ENCODE measurements around the gene TUBB.
"Not testable (repeated sequence)": the region's sequence is repeated elsewhere in the genome, so short reads cannot be mapped to it uniquely, and the experiment has no call there.

TUBB gene

DNA sequence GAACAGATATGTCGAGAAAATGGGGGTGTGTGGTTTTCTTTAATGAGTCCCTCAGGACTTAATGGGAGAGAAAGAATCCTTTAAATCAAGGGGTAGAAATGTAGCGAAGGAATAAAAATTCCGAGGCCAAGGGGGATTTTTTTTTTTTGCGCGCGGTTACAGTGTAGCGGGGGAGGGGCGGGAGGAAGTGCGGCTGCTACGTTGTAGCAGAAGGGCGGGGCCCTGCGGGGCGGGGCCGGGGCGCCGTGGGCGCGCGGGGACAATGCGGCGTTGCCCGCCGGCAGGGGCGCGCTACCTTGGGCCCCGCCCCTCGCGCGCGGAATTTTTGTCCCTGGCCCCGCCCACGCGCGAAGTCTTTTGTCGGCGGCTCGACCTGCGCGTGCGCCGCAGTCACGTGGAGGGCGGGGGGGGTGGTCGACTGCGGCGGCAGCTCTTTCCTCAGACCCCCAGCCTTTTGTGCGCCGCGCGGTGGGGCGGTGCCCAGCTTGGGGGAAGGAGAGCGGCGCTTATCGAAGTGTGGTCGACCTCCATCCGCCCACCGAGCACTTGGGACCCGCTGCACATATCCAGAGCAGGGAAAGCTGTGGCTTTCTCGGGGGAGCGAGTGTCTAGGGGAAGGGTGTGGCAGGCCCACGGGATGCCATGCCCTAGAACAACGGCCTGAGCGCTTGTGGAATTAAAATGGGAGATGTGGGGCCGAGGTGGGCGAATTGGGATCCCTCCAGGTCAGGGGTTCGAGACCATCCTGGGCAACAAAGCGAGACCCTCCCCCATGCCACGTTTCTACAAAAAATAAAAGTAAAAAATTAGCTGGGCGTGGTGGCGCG is 1.3 kb downstream of the TUBB start:
- peaks cover 13 to 28% of the 10 kb centered on the region in 2 donors for H3K4me1 ChIP-seq (ENCODE audit: control insufficient read depth in 2 of 2, insufficient read depth in 1 of 2, low read depth in 1 of 2, low read length in 2 of 2)
- no peak overlapping the region for H2AFZ ChIP-seq (ENCODE audit: low read length)
- peaks cover 8% of the 10 kb centered on the region for H3K79me1 ChIP-seq (ENCODE audit: low read depth, low read length)
- H2BK120ac ChIP-seq (ENCODE audit: low read depth, low read length): no peak overlapping the region
- H2BK5ac ChIP-seq (ENCODE audit: low read length): peak overlapping the region; percentile 89
- peak overlapping the region; percentile 50 for H3K14ac ChIP-seq (ENCODE audit: low read length)
- peak overlapping the region; percentile 89 for H3K27ac ChIP-seq (replicated peaks; ENCODE audit: low read length)
- H3K36me3 ChIP-seq (replicated peaks in 1 of 2; ENCODE audit: control insufficient read depth in 2 of 2, insufficient read depth in 2 of 2, low read length in 2 of 2): peaks cover 40 to 48% of the 10 kb centered on the region in 2 donors
- no peak overlapping the region for H2AK5ac ChIP-seq (ENCODE audit: low read depth, low read length)
- DNase-seq (ENCODE audit: low spot score): peak; percentile 95
- H4K8ac ChIP-seq (ENCODE audit: low read depth, low read length): peak overlapping the region; percentile 26
- H2BK15ac ChIP-seq (ENCODE audit: low read length): peak overlapping the region; percentile 73
- H3K23ac ChIP-seq (ENCODE audit: low read depth, low read length, poor library complexity): peak overlapping the region; percentile 87
- peak overlapping the region; percentile 90 for H3K18ac ChIP-seq (ENCODE audit: low read length)
- H4K91ac ChIP-seq (ENCODE audit: low read depth, low read length, poor library complexity): no peak overlapping the region
- H3K4me3 ChIP-seq (ENCODE audit: low read length in 2 of 2): peak overlapping the region; percentile 89 to 98
- no CpG with 5 or more reads among the region's 71 CpGs for WGBS, 2 donors (ENCODE audit: extremely low coverage in 2 of 2, insufficient read length in 2 of 2, insufficient replicate concordance in 1 of 2)
- no peak overlapping the region for H3K4ac ChIP-seq (ENCODE audit: low read length)
- no peaks in the 10 kb centered on the region for H3K27me3 ChIP-seq (ENCODE audit: control insufficient read depth in 3 of 3, insufficient read depth in 3 of 3, low read depth in 1 of 3, low read length in 3 of 3)
- no peaks in the 10 kb centered on the region for H3K9me3 ChIP-seq (replicated peaks in 1 of 2; ENCODE audit: control insufficient read depth in 2 of 2, insufficient read depth in 1 of 2, low read depth in 1 of 2, low read length in 2 of 2)
- H2BK12ac ChIP-seq (ENCODE audit: low read length): no peak overlapping the region
- peak overlapping the region; percentile 69 for H3K4me2 ChIP-seq (ENCODE audit: insufficient read depth, low read length, poor library complexity, severe bottlenecking)
- peak overlapping the region; percentile 88 for H3K9ac ChIP-seq (ENCODE audit: low read depth, low read length, poor library complexity)

DNA sequence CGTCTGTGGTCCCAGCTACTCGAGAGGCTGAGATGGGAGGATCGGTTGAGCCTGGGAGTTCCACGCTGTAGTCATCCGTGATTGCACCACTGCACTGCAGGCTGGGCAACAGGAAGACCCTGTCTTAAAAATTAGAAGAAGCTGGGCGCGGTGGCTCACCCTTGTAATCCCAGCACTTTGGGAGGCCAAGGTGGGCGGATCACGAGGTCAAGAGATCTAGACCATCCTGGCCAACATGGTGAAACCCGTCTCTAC is 1.8 kb downstream of the TUBB start:
- peak overlapping the region; percentile 89 for H2BK5ac ChIP-seq (ENCODE audit: low read length)
- peak overlapping the region; percentile 90 for H3K18ac ChIP-seq (ENCODE audit: low read length)
- H2AFZ ChIP-seq (ENCODE audit: low read length); H3K79me1 ChIP-seq (ENCODE audit: low read depth, low read length); H3K9me3 ChIP-seq (replicated peaks in 1 of 2; ENCODE audit: control insufficient read depth in 2 of 2, insufficient read depth in 1 of 2, low read depth in 1 of 2, low read length in 2 of 2); H4K91ac ChIP-seq (ENCODE audit: low read depth, low read length, poor library complexity); DNase-seq (ENCODE audit: low spot score); H2BK15ac ChIP-seq (ENCODE audit: low read length); H2BK120ac ChIP-seq (ENCODE audit: low read depth, low read length); H2BK12ac ChIP-seq (ENCODE audit: low read length); H3K4ac ChIP-seq (ENCODE audit: low read length); H4K8ac ChIP-seq (ENCODE audit: low read depth, low read length); H3K27me3 ChIP-seq (ENCODE audit: control insufficient read depth in 3 of 3, insufficient read depth in 3 of 3, low read depth in 1 of 3, low read length in 3 of 3); H2AK5ac ChIP-seq (ENCODE audit: low read depth, low read length): not testable (repeated sequence)
- H3K9ac ChIP-seq (ENCODE audit: low read depth, low read length, poor library complexity): peak overlapping the region; percentile 88
- peak overlapping the region; percentile 69 for H3K4me2 ChIP-seq (ENCODE audit: insufficient read depth, low read length, poor library complexity, severe bottlenecking)
- peaks cover 40 to 53% of the 10 kb centered on the region in 2 donors for H3K36me3 ChIP-seq (replicated peaks in 1 of 2; ENCODE audit: control insufficient read depth in 2 of 2, insufficient read depth in 2 of 2, low read length in 2 of 2)
- peaks cover 11 to 24% of the 10 kb centered on the region in 2 donors for H3K4me1 ChIP-seq (ENCODE audit: control insufficient read depth in 2 of 2, insufficient read depth in 1 of 2, low read depth in 1 of 2, low read length in 2 of 2)
- WGBS, 2 donors (ENCODE audit: extremely low coverage in 2 of 2, insufficient read length in 2 of 2, insufficient replicate concordance in 1 of 2): no CpG with 5 or more reads among the region's 10 CpGs
- peak overlapping the region; percentile 50 for H3K14ac ChIP-seq (ENCODE audit: low read length)
- H3K27ac ChIP-seq (replicated peaks; ENCODE audit: low read length): peak overlapping the region; percentile 77
- H3K23ac ChIP-seq (ENCODE audit: low read depth, low read length, poor library complexity): peak overlapping the region; percentile 87
- H3K4me3 ChIP-seq (ENCODE audit: low read length in 2 of 2): peak overlapping the region; percentile 88 to 98

DNA sequence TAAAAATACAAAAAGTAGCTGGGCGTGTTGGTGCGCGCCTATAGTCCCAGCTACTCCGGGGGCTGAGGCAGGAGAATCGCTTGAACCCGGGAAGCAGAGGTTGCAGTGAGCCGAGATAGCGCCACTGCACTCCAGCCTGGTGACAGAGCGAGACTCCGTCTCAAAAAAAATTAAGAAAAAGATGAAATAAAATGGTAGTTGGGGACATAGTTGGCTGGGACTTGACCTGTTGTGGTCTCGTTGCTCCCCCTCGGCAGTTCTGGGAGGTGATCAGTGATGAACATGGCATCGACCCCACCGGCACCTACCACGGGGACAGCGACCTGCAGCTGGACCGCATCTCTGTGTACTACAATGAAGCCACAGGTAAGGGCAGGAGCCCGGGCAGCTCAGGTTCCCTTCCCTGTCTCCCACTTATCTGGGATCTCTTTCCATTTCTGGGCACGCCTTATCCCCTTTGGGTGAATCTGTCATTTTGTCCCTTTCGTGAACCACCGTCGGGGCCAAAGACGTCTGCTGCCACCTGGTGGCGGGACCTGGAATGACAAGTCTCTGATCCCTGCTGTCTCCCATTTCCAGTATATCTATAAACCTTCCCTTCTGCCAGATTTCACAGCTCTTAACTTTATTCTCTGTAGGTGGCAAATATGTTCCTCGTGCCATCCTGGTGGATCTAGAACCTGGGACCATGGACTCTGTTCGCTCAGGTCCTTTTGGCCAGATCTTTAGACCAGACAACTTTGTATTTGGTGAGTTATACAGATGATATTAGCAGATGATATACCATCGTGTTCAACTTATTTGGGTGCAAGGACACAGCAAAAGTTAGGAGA is 2.3 kb downstream of the TUBB start:
- H3K36me3 ChIP-seq (replicated peaks in 1 of 2; ENCODE audit: control insufficient read depth in 2 of 2, insufficient read depth in 2 of 2, low read length in 2 of 2): peaks cover 40 to 54% of the 10 kb centered on the region in 2 donors
- no peak overlapping the region for H3K9ac ChIP-seq (ENCODE audit: low read depth, low read length, poor library complexity)
- no peak overlapping the region for H2AK5ac ChIP-seq (ENCODE audit: low read depth, low read length)
- peak overlapping the region; percentile 49 for H3K23ac ChIP-seq (ENCODE audit: low read depth, low read length, poor library complexity)
- peak; percentile 81 for DNase-seq (ENCODE audit: low spot score)
- no peak overlapping the region for H2BK15ac ChIP-seq (ENCODE audit: low read length)
- H2BK12ac ChIP-seq (ENCODE audit: low read length): no peak overlapping the region
- H4K91ac ChIP-seq (ENCODE audit: low read depth, low read length, poor library complexity): no peak overlapping the region
- H3K4me3 ChIP-seq (ENCODE audit: low read length in 2 of 2): peak overlapping the region; percentile 88 to 98
- H2BK5ac ChIP-seq (ENCODE audit: low read length): no peak overlapping the region
- H4K8ac ChIP-seq (ENCODE audit: low read depth, low read length): no peak overlapping the region
- H3K4ac ChIP-seq (ENCODE audit: low read length): no peak overlapping the region
- H3K9me3 ChIP-seq (replicated peaks in 1 of 2; ENCODE audit: control insufficient read depth in 2 of 2, insufficient read depth in 1 of 2, low read depth in 1 of 2, low read length in 2 of 2): no peaks in the 10 kb centered on the region
- no peak overlapping the region for H2BK120ac ChIP-seq (ENCODE audit: low read depth, low read length)
- H2AFZ ChIP-seq (ENCODE audit: low read length): no peak overlapping the region
- no peak overlapping the region for H3K14ac ChIP-seq (ENCODE audit: low read length)
- no CpG with 5 or more reads among the region's 27 CpGs for WGBS, 2 donors (ENCODE audit: extremely low coverage in 2 of 2, insufficient read length in 2 of 2, insufficient replicate concordance in 1 of 2)
- H3K27ac ChIP-seq (replicated peaks; ENCODE audit: low read length): no peak overlapping the region
- peaks cover 11 to 24% of the 10 kb centered on the region in 2 donors for H3K4me1 ChIP-seq (ENCODE audit: control insufficient read depth in 2 of 2, insufficient read depth in 1 of 2, low read depth in 1 of 2, low read length in 2 of 2)
- H3K18ac ChIP-seq (ENCODE audit: low read length): no peak overlapping the region
- H3K79me1 ChIP-seq (ENCODE audit: low read depth, low read length): peaks cover 8% of the 10 kb centered on the region
- H3K27me3 ChIP-seq (ENCODE audit: control insufficient read depth in 3 of 3, insufficient read depth in 3 of 3, low read depth in 1 of 3, low read length in 3 of 3): no peaks in the 10 kb centered on the region
- peak overlapping the region; percentile 69 for H3K4me2 ChIP-seq (ENCODE audit: insufficient read depth, low read length, poor library complexity, severe bottlenecking)

Data from neuronal stem cell (in vitro differentiated cells).